Endometrial microvascular endothelial cells (primary cell): ENCODE results near the gene PCDHGC3. TPM values are rescaled to one million over a fixed set of nuclear protein-coding genes. Genes with fewer than 3 reads are reported as not detected.

Experiments used
- in situ Hi-C: cut with HindIII; loops from 2 replicates; pipeline ENCODE4 v1.10.0; 2017; ENCODE audit warnings: low sequenced_read_pairs, low pct_unique_long_range_greater_than_20kb; ENCODE audit errors: inconsistent ontology term
- total RNA-seq: library from RNA; depleted of rRNA; stranded (reverse); fragments of >200 nt; gene quantifications from one replicate; pipeline ENCODE4 v1.2.3, GENCODE V29; 2015; ENCODE audit errors: inconsistent ontology term

Gene PCDHGC3
- total RNA-seq, 1 donor from 2014 or later: 8.1 TPM

GRCh38 chr5:141504216-141504615 is 28.4 kb downstream of the PCDHGC3 start:
- in situ Hi-C loops: no loop called here

- in situ Hi-C loops: no loop called here
These were observed 30.8 kb downstream of the PCDHGC3 start for GRCh38 chr5:141506381-141507155.

DNA sequence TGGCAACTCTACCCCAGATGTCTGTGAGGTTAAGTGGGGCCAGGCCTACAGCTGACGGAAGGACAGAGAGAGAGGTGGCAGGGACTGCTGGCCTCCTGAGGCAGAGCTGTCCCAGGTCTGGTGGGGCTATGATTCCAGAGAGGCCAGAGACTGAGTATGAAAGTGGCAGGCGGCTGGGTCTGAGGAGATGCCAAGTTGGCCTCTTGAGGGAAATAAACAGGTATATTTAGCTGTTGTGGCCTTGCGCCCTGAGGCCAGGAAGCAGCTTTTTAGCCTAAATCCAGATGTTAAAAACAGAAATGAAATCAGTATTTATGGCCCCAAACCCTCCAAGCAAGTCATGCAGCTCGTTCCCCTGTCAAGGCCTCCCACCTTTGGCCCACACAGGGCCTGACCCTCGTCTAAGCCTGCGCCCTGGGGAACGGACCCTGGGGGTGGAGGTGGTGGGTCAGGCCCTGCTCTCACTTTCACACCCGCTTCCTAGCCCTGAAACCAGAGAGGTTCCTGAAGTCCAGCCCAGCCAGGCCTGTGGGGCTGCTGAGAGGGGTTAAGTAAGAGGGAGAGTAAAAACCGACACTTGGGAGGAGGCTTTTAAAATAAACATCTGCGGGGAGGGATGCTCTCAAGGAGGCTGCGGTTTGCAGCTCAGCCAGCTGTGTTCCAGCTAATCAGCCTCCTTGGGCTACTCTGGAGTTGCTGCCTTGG is 31.8 kb downstream of the PCDHGC3 start:
- in situ Hi-C loops: no loop called here

DNA sequence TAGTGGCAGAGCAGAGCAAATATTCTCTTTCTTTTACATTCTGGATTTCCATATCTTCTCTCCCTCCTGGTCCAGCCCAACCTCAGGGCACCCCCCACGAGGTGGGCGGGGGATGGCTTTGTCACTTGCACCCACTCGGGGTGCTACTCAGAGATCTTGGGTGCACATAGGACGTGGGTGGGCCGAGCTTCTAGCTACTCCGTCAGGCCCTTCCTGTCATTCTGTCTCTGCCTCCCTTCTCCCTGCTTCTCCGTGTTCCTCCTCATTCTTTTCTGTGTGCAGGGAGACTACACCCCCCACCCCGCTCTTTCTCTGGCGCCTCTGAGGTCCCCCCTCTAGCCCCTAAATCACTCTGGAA is 32.7 kb downstream of the PCDHGC3 start:
- in situ Hi-C loops: no loop called here

GRCh38 chr5:141508798-141509611 is 33.2 kb downstream of the PCDHGC3 start:
- in situ Hi-C loops: no loop called here

- in situ Hi-C loops: no loop called here
These were observed 34.4 kb downstream of the PCDHGC3 start for GRCh38 chr5:141510160-141510559.

- in situ Hi-C loops: no loop called here
These were observed 35.3 kb downstream of the PCDHGC3 start for GRCh38 chr5:141510850-141511601.

GRCh38 chr5:141511771-141512325 is 36.1 kb downstream of the PCDHGC3 start:
- in situ Hi-C loops: no loop called here

DNA sequence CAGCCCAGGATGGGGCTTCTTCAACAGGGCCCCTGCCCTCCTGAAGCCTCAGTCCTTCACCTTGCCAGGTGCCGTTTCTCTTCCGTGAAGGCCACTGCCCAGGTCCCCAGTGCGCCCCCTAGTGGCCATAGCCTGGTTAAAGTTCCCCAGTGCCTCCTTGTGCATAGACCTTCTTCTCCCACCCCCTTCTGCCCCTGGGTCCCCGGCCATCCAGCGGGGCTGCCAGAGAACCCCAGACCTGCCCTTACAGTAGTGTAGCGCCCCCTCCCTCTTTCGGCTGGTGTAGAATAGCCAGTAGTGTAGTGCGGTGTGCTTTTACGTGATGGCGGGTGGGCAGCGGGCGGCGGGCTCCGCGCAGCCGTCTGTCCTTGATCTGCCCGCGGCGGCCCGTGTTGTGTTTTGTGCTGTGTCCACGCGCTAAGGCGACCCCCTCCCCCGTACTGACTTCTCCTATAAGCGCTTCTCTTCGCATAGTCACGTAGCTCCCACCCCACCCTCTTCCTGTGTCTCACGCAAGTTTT is 36.7 kb downstream of the PCDHGC3 start:
- in situ Hi-C loops: no loop called here

DNA sequence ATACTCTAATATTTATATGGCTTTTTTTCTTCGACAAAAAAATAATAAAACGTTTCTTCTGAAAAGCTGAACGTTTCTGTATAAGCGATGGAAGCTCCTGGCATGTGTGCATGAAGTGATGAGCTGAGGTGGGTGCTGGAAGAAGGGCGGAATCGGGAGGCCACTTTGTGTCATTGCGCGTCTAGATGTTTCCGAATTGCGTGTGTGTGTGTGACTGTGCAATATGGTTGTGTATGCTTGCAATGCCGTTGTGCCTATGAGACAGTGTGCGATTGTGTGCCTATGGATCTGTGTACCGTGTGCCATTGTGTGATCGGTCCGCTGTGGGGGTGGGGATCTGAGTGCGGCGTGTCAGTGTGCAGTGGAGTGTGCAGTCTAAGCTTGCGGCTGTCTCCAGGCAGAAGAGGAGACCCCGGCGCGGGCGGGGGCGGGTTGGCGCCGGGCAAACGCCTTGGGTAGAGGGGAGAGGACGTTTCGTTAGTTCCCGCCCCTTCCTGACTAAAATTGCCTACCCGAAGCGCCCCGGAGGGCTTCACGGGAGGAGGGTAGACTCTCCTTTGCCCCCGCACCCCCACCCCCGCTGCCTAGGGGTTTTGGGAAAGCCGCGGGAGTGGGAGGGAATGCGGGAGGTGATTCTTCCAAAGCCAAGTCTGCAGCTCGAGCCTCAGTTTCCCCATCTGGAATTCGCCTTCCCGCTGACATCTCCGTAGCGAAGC is 37.3 kb downstream of the PCDHGC3 start:
- in situ Hi-C loops: no loop called here

- in situ Hi-C loops: no loop called here
These were observed 38.0 kb downstream of the PCDHGC3 start for GRCh38 chr5:141513627-141514329.

DNA sequence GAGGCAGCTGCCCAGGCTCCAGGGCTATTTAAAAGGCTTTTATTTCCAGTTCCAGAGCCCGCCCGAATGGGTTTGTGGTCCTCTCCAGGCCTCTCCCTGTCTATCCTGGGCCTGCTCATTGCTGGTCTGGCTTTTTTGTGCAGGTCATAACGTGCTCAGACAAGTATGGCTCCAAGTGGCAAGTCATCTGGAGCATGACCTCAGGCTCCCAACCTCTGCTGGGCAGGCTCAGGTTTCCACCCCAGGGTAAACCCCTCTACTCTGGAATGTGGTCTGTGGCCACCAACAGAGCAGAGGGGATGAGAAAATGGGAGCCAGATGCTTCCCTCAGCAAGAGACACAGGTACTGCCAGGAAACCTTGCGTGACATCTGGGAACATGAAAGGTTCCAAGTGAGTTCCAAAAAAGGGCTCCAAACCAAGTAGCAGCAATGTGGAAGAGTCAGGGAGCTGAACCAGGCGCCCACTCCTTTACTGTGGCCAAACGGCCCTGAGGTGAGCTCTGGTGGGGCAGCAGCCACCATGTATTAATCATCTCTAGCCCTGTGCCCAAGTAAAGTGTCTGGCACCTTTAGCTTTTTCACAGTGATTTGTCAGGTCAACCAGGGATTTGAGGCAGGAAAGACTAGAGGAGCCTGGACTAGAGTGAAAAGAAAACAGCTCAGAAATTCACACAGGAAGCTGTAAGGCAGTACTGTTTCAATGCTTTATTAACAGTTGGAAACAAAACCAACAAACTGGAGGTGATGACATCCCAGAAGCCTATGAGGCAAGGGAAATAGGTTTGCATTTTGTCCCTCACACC is 38.8 kb downstream of the PCDHGC3 start:
- in situ Hi-C loops: no loop called here

- in situ Hi-C loops: no loop called here
These were observed 39.4 kb downstream of the PCDHGC3 start for GRCh38 chr5:141515141-141515540.

DNA sequence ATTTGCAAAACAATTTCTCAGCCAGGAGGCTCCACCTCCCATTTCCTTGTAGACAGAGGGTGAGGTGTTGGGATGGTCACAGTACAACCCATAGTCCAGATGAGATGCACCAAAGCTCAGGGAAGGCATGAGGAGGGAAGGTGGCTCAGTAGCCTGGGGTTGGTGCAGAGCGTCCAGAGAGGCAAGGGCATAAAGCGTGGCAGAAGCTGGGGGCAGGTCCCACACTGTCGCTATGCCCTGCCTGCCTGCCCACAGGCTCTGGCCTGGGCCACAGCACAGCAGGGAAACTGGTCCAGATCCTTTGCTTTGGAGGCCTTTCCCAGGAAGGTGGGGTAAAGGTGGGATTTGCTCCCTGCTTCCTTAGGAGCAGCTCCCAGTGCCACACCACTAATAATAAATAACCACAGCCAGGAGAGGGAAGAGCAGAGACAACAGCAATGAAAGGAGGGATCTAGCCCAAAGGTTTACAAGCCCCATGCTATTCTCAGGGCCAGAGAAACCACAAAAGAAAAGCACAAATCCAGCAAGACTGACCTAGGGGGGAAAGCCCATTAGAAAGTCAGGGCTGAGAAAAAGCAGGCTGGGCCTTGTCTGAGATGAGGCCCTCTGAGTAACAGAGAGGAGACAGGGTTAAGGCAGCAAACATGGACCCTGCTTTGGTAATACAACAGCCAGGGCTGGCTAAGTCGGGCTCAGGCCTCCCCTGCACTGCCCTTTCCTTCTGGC is 40.3 kb downstream of the PCDHGC3 start:
- in situ Hi-C loops: no loop called here

- in situ Hi-C loops: no loop called here
These were observed 40.9 kb downstream of the PCDHGC3 start for GRCh38 chr5:141516672-141517025.

- in situ Hi-C loops: no loop called here
These were observed 41.5 kb downstream of the PCDHGC3 start for GRCh38 chr5:141517312-141517711.
